Esophagus muscularis mucosa (tissue), 4 donors: Measurements from ENCODE around the gene TMEM170A. TPM values are rescaled to one million over a fixed set of nuclear protein-coding genes. Genes with fewer than 3 reads are reported as not detected.

Experiments
- DNase-seq: peaks from one replicate; pipeline ENCODE4 v3.0.0-alpha.2; 2017; ENCODE audit errors: extremely low spot score
- H3K27ac ChIP-seq, 4 donors: fragments of 200-600 bp; sonication (generic); replicated peaks in 1 of 4; 1 replicate in 3 of 4; 2 replicates in 1 of 4; pipeline ENCODE4 v1.5.1; 2016 to 2019; ENCODE audit warnings: mild to moderate bottlenecking in 1 of 4
- H3K27me3 ChIP-seq, 4 donors: fragments of 200-600 bp; sonication (generic); one replicate each; pipeline versions ENCODE4 v1.5.1 to v1.6.0; 2016 to 2019
- H3K36me3 ChIP-seq, 4 donors: fragments of 200-600 bp; sonication (generic); one replicate each; pipeline ENCODE4 v1.5.1; 2016 to 2019
- H3K4me1 ChIP-seq, 4 donors: fragments of 200-600 bp; sonication (generic); one replicate each; pipeline ENCODE4 v1.5.1; 2016 to 2019
- H3K4me3 ChIP-seq, 4 donors: fragments of 200-600 bp; sonication (generic); 1 replicate in 2 of 4; 2 replicates in 2 of 4; pipeline ENCODE4 v1.5.1; 2016 to 2019; ENCODE audit warnings: mild to moderate bottlenecking in 4 of 4, moderate library complexity in 1 of 4
- H3K9me3 ChIP-seq, 4 donors: fragments of 200-600 bp; sonication (generic); 1 replicate in 3 of 4; 2 replicates in 1 of 4; pipeline ENCODE4 v1.5.1; 2016 to 2019
- EP300 ChIP-seq: sonication (generic); formaldehyde crosslinking; IDR thresholded peaks from one replicate; pipeline ENCODE4 v1.6.1; 2017; ENCODE audit warnings: antibody characterized with exemption
- POLR2A ChIP-seq: fragments of 450-650 bp; IDR thresholded peaks from one replicate; pipeline ENCODE4 v1.6.1; 2017; ENCODE audit warnings: antibody characterized with exemption, moderate library complexity, mild to moderate bottlenecking, low read depth
- POLR2AphosphoS5 ChIP-seq, 2 donors: sonication (generic); formaldehyde crosslinking; IDR thresholded peaks; one replicate each; pipeline ENCODE4 v1.6.1; 2017; ENCODE audit warnings: antibody characterized with exemption in 2 of 2
- WGBS: methylation state at CpG from one replicate; pipeline ENCODE4 v1.1.5; 2018; 5-methylcytosine and 5-hydroxymethylcytosine counted together
- intact Hi-C: fragments of 100-400 bp; cut with DNase I; formaldehyde crosslinking; loops from one replicate; pipeline ENCODE4 v1.15.1; 2023
- small RNA-seq, 3 donors: library from RNA; depleted of rRNA; stranded (forward); fragments of <200 nt; gene quantifications; one replicate each; pipeline ENCODE3, GENCODE V24; 2016
- total RNA-seq, 4 donors: library from RNA; depleted of rRNA; stranded (reverse); fragments of >200 nt; gene quantifications; one replicate each; pipeline versions ENCODE4 v1.1.0 to v1.2.1, GENCODE V29; 2016
- TF ChIP-seq, protein P1 (sequence below), 3 experiments: fragments of 200-600 bp in 2 of 3; fragments of 450-650 bp in 1 of 3; sonication (generic) in 2 of 3; IDR thresholded peaks; one replicate each; pipeline ENCODE4 v1.5.1; 2017 to 2019; ENCODE audit warnings: antibody characterized with exemption in 3 of 3, mild to moderate bottlenecking in 2 of 3, moderate library complexity in 1 of 3

The TMEM170A gene
- total RNA-seq, 4 donors from 2014 or later = 11.2 to 18.3 (median 14.9) TPM

DNA sequence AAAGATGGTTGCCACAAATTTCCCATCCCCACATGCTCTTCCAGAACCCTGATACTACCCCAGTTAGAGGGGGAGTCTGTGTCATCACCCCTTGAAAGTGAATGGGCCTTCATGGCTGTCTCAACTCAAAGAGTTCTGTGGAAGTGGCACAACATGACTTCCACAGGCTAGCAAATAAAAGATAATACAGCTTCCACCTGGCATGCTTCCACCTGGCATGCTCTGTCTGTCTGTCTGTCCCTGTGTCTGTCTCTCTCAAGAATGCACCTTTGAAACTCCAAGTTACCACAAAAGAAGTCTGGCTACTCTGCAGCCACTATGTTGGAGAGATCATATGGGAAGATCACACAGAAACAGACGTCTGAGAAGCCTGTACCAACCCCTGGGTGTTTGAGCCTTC, 66.2 kb downstream of the TMEM170A start:
- H3K36me3 ChIP-seq = peaks cover 6 to 18% (median 10%) of the 10 kb centered on the region in 4 donors
- no peak overlapping the region for H3K4me3 ChIP-seq
- H3K27ac ChIP-seq = no peak overlapping the region
- peaks cover 23 to 37% (median 30%) of the 10 kb centered on the region in 4 donors for H3K4me1 ChIP-seq
- TF ChIP-seq POLR2A = no peak
- no peak for TF ChIP-seq POLR2AphosphoS5 (IDR thresholded peaks at IDR 0.05)
- TF ChIP-seq, protein P1, sequence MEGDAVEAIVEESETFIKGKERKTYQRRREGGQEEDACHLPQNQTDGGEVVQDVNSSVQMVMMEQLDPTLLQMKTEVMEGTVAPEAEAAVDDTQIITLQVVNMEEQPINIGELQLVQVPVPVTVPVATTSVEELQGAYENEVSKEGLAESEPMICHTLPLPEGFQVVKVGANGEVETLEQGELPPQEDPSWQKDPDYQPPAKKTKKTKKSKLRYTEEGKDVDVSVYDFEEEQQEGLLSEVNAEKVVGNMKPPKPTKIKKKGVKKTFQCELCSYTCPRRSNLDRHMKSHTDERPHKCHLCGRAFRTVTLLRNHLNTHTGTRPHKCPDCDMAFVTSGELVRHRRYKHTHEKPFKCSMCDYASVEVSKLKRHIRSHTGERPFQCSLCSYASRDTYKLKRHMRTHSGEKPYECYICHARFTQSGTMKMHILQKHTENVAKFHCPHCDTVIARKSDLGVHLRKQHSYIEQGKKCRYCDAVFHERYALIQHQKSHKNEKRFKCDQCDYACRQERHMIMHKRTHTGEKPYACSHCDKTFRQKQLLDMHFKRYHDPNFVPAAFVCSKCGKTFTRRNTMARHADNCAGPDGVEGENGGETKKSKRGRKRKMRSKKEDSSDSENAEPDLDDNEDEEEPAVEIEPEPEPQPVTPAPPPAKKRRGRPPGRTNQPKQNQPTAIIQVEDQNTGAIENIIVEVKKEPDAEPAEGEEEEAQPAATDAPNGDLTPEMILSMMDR (IDR thresholded peaks at IDR 0.05) = no peak
- TF ChIP-seq EP300 = no peak
- H3K9me3 ChIP-seq = no peaks in the 10 kb centered on the region
- 64% methylated on average over 1 of the region's 1 CpG for WGBS
- intact Hi-C loops = no loop called here
- H3K27me3 ChIP-seq = no peaks in the 10 kb centered on the region
- no peak for DNase-seq

DNA sequence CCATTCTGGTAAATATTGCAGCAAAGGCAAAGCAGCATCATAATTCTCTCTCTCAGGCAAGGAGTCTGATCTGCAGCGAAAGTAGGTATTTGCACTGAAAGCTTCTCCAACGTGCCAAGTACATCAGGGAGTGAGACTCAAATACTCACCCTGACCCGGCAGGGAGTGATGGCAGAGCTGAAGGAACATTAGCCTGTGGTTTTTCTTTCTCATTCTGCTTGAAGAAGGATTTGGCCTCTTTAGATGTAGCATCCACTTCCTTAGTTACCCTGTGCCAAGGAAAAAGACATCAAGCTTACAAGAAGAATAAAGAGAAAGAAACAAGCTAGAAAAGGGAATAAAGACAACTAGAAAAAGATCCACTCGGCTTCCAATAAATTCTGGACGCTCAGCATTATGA, 69.5 kb downstream of the TMEM170A start:
- no peak overlapping the region for H3K4me3 ChIP-seq
- H3K4me1 ChIP-seq = peaks cover 11 to 24% (median 19%) of the 10 kb centered on the region in 4 donors
- H3K9me3 ChIP-seq = no peaks in the 10 kb centered on the region
- 63% methylated on average over 5 of the region's 5 CpGs for WGBS
- no peaks in the 10 kb centered on the region for H3K27me3 ChIP-seq
- DNase-seq = no peak
- intact Hi-C loops = no loop called here
- H3K36me3 ChIP-seq = peaks cover 15 to 51% (median 26%) of the 10 kb centered on the region in 4 donors
- no peak overlapping the region for H3K27ac ChIP-seq
- no peak for TF ChIP-seq EP300
- TF ChIP-seq POLR2AphosphoS5 (IDR thresholded peaks at IDR 0.05) = no peak
- TF ChIP-seq, protein P1 (IDR thresholded peaks at IDR 0.05) = no peak
- no peak for TF ChIP-seq POLR2A

Small RNAs within 50 kb of the gene (small RNA-seq; reads per million reads assigned to genes)
- 0 reads per million in 3 donors for gene RF00598

Other genes with a start within 250 kb of the TMEM170A start
- gene CTRB1, start 245.7 kb downstream of the TMEM170A start, total RNA-seq = not detected
- 10 to 100 TPM; 31.6 to 67.1 (median 54.8) TPM for gene BCAR1, start 213.1 kb downstream of the TMEM170A start, total RNA-seq
- 10 to 100 TPM; 42.4 to 49.5 (median 44.0) TPM for gene CFDP1, start 31.2 kb downstream of the TMEM170A start, total RNA-seq
- 1 to 10 TPM in 1 of 4 donors, under 1 TPM in 3; 0.33 to 2.4 (median 0.90) TPM for gene CHST6, start 30.8 kb upstream of the TMEM170A start, total RNA-seq
- gene CHST5, start 71.4 kb upstream of the TMEM170A start, total RNA-seq = not detected
- 10 to 100 TPM in 2 of 4 donors, 1 to 10 TPM in 2; 6.8 to 15.5 (median 10.5) TPM for gene TMEM231, start 91.6 kb upstream of the TMEM170A start, total RNA-seq
- gene GABARAPL2, start 101.7 kb upstream of the TMEM170A start, total RNA-seq = 100 to 1,000 TPM in 2 of 4 donors, 10 to 100 TPM in 2; 84.5 to 114 (median 101) TPM
- gene ADAT1, start 158.6 kb upstream of the TMEM170A start, total RNA-seq = 10 to 100 TPM; 17.0 to 33.6 (median 22.7) TPM
- 100 to 1,000 TPM in 3 of 4 donors, 10 to 100 TPM in 1; 95.1 to 120 (median 102) TPM for gene KARS1, start 183.0 kb upstream of the TMEM170A start, total RNA-seq
- gene TERF2IP, start 183.1 kb upstream of the TMEM170A start, total RNA-seq = 10 to 100 TPM; 62.3 to 83.7 (median 64.1) TPM
- gene CPHXL2, start 212.3 kb upstream of the TMEM170A start, total RNA-seq = not detected
- gene DUXB, start 236.8 kb upstream of the TMEM170A start, total RNA-seq = not detected